HG03571 (cell line): ENCODE measurements around the gene CHRM2.

ENCODE experiments used
- ATAC-seq: cut with Tn5 transposase; IDR thresholded peaks from one replicate; pipeline ENCODE4 v1.9.1; 2021; ENCODE audit not compliant: unreplicated experiment

The CHRM2 gene

DNA sequence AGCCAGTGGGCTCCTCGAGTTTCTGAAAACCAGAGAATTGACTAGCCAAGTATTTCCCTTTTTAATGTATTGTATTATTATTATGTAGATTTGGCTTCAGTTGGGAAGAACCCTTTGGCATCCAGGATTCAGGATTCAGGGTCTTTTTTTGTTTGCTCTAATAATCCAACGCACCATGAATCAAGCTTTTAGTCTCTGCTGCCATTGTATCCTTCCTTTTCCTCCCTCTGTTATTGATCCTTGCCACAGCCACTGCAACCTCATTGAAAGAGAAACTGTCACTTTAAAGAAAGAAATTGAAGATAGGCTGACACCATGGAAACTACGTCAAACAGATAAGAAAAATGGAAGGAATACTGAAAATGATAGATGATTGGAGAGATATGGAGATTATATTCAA, 150.0 kb downstream of the CHRM2 start:
- no peak for ATAC-seq

DNA sequence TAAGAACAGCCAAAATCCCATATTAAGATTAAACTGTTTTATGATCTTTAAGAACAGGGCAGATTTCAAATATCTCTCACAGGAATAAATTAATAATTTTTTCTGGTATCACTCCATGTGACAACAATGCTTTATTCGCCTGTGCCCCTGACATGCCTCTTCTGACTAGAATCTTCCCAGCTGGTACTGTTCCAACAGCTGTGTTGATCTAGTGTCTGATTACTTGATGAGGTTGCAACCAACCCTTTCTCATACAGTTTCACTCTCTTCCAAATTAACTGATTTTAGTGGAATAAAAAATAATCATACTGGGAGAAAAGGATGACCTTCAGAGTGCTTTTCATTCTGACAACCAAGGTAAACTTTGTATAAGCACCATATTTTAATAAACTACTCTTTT, 151.9 kb downstream of the CHRM2 start:
- no peak for ATAC-seq

DNA sequence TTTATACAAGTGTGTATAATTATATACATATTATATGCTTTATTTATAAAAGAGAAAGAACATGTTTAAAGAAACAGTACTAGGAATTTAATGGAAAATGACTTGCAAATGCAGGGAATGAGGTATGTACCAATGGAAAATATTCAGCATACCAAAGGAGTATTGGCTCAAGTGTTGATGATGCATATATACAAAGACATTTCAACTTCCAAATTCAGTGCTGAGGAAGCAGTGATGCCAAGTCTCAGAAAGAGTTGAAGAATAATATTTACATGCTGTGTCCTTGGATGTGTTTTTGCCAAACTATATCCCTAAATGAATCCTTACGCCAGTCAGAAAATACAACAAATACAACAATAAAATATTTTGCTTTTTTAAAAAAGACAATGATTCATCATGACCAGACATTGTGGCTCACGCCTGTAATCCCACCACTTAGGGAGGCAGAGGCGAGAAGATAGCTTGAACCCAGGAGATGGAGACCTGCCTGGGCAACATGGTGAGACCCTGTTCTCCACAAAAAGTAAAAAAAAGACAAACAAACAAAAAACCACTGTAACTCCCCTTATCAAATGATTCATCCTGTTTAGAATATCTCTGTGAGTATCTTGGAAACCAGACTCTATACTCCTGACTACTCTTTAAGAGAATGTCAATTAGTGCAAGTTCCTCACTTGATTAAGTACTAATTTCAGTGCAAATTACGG, 157.2 kb downstream of the CHRM2 start:
- no peak for ATAC-seq

DNA sequence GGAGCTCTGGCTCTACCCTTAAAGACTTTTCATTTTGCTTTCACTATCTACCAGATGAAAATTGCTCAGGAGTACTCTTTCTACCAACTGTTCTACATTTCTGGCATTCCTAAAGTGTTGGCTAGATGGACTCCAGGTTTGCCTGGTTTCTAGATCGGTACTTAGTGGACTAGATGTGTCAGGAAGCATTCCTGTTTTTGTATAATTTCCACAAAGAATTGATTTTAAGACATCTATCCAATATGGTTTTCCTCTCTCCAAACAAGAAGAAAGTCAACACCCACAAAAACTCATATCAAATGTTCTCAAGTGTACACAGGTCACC, 157.7 kb downstream of the CHRM2 start:
- ATAC-seq: no peak

DNA sequence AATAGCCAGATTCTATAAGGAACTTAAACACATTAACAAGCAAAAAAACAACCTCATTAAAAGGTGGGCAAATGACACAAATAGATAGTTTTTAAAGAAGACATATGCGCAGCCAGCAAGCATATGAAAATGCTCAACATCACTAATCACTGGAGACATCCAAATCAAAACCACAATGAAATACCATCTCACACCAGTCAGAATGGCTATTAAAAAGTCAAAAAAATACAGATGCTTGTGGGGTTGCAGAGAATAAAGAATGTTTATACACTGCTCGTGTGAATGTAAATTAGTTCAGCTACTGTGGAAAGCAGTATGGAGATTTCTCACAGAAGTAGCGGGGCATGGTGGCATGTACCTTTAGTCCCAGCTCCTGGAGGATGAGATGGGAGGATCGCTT, 164.0 kb downstream of the CHRM2 start:
- no peak for ATAC-seq

DNA sequence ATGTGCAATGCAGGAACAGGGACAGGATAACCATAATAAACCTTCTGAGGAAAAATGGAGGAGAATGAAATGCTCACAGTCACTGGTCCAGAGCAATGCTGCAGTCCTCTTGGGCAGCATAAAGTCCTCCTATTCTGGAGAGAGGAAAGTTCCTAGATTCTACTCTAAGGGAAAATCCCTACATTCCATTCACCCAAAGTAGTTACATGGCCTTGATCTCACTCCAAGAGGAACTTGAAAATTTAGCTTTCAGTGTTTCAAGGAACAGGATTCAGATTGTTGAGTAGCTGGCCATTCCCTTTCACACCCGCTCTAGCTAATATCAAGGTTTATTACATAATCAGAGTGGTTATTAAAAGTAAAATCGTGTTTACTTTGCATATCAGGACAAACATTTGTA, 168.3 kb downstream of the CHRM2 start:
- no peak for ATAC-seq

DNA sequence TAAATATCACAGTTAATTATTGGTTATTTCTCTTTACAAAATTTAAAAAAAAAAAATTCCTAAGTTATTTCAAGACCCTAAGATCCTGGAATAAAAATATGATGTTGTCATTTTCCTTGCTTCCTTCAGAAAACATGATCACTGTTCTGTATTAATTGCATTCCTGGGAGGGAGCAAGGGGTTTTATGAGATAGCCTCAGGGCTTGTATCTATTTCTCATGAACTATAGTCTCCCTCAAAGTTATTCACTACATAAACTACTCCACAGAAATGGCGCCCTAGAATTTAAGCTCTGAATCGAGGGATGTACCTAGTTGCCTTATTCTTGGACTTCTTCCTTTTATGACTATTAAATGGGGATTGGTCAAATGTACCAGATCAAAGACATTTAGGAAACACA, 170.3 kb downstream of the CHRM2 start:
- ATAC-seq: no peak

DNA sequence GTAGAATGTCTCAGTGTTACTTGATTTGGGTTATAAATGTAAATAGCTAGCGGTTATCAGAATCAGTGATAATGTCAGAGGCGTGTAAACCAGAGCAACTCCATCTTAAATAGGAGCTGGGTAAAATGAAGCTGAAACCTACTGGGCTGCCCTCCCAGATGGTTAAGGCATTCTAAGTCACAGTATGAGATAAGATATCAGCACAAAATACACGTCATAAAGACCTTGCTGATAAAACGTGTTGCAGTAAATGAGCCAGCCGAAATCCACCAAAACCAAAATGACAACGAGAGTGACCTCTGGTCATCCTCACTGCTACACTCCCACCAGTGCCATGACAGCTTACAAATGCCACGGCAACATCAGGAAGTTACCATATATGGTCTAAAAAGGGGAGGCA, 172.3 kb downstream of the CHRM2 start:
- no peak for ATAC-seq

DNA sequence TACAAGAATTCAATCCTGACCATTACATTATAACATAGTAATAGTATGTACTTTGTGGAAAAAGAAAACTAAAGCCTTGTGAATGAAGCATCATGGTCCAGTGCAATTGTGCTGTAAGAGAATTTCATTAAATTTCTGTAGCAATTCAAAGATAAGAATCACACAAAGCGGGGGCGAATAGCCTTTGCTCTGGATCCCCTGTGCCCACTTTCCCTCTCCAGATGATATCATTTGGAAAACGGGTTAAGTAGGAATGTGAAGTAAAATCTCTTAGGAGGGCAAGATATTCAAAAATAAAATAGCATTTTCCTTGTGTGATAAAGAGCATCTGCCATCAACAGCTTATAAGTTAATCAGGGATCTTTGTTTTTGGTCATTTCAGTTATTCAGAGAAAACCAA, 177.1 kb downstream of the CHRM2 start:
- no peak for ATAC-seq

DNA sequence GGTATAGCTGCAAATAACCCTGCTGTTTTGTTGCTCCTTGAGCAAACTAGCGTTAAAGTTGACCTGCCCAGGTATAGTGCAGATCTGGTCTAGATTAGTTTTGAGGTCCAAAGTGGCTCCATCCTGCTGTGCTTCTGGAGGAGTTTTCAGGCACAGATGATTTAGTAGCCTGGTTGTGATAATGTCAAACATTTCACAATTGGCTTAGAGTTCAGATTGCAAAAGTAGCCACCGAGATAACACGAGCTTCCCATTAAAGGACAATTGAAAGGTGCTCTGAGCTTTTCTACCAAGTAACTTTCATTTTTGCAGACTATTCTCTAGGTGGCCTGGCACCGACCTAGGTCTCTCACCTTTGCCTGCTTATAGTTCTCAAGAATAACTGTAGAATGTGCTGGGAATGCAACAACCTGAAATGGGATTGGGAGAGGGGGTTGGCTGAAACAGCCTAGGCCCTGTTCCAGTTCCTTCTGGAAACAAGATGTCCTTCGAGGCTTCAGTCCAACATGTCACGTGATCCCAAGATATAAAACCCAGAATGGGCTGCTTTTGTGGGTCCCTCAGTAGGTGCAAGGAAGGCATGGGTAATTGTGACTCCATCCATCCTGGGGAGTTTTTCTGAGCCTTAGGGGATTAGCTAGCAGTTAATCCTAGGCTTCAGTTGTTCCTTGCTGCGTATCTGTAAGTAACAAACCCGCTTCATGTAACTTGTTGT, 201.0 kb downstream of the CHRM2 start:
- no peak for ATAC-seq
